Measurements from ENCODE around the gene FBXO40.

- TF ChIP-seq EZH2phosphoT487 (IDR thresholded peaks at IDR 0.05; ENCODE audit: borderline replicate concordance, low read length), result no peak
- TF ChIP-seq, protein P1, sequence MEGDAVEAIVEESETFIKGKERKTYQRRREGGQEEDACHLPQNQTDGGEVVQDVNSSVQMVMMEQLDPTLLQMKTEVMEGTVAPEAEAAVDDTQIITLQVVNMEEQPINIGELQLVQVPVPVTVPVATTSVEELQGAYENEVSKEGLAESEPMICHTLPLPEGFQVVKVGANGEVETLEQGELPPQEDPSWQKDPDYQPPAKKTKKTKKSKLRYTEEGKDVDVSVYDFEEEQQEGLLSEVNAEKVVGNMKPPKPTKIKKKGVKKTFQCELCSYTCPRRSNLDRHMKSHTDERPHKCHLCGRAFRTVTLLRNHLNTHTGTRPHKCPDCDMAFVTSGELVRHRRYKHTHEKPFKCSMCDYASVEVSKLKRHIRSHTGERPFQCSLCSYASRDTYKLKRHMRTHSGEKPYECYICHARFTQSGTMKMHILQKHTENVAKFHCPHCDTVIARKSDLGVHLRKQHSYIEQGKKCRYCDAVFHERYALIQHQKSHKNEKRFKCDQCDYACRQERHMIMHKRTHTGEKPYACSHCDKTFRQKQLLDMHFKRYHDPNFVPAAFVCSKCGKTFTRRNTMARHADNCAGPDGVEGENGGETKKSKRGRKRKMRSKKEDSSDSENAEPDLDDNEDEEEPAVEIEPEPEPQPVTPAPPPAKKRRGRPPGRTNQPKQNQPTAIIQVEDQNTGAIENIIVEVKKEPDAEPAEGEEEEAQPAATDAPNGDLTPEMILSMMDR (IDR thresholded peaks at IDR 0.05; ENCODE audit: low read depth, low read length, poor library complexity, severe bottlenecking), result no peak
Observed at GRCh38 chr3:121604759-121605158, 11.6 kb downstream of the FBXO40 start.
